RWPE1 (cell line): ENCODE data around the gene BABAM2.
A peak's percentile ranks its signal among the peaks of the same experiment; 100 is the strongest.

Source experiments
- CTCF ChIA-PET: fragments of 350-600 bp; sonication (Branson Sonifier 250); formaldehyde crosslinking; extraction: SDS; loops from one replicate; lab custom pipeline; 2021; lab: Yijun Ruan, JAX
- POLR2A ChIA-PET: fragments of 400-600 bp; formaldehyde crosslinking; extraction: SDS; loops from one replicate; lab custom pipeline; 2020; ENCODE audit warnings: antibody characterized with exemption; ENCODE audit not compliant: low non-redundant PET; lab: Yijun Ruan, JAX
- DNase-seq: peaks from one replicate; pipeline ENCODE4 v3.0.0; 2012; ENCODE audit warnings: low spot score
- H3K27ac ChIP-seq: fragments of 450-650 bp; 2 replicates; pipeline ENCODE4 v1.5.1; 2017
- CTCF ChIP-seq: fragments of 450-650 bp; conservative IDR thresholded peaks from 2 replicates; pipeline ENCODE4 v1.5.1; 2017; ENCODE audit warnings: low read depth, mild to moderate bottlenecking

BABAM2 gene

DNA sequence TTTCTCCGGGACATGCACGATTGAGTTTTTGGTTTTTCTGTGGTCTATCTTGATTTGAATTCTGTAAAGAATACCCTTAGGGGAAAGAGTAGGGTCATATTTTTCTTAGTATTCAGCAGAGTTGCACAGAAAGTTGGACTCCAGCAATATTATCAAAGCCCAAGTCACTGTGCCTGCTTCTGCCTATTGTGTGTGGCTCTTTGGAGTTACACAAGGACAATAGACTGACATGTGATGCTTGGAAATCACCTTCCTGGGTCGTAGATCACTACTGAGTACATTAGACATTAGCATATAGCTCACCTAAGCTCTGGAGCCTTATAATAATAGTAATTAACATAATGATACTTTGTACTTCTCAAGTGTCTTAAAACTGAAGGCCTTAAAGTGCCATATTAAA, 263.3 kb downstream of the BABAM2 start:
- ChIA-PET POLR2A (no interaction called here), CTCF (no interaction called here)
- no peak overlapping the region for H3K27ac ChIP-seq
- no peak for DNase-seq
- TF ChIP-seq CTCF: no peak

- ChIA-PET POLR2A (no interaction called here), CTCF (interaction anchor here (0.7 kb wide), 3 partner anchors 8 to 183 kb away, joined by 3 to 6 read pairs (median 4); no protein-coding TSS in a partner anchor)
- H3K27ac ChIP-seq: no peak overlapping the region
- TF ChIP-seq CTCF: no peak
- DNase-seq: no peak
These were observed 264.6 kb downstream of the BABAM2 start for GRCh38 chr2:28155086-28155485.

DNA sequence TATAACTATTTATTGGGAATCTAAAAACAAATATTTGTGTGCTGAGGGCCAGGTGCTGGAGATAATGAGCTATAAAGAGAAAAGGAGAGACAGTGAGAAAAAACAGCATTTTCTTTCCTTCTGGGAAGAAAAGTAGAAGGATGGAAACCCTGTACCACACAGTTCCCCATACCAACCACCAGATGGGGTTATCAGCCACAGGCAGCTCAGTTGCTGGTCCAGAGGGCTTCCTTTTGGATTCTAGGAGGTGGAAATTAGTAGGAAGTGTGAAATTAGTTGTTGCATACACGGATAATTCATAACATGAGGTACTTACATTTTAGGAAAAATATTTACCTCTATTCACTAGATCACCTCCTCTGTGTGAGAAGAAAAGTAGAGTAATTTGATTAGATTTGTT, 265.1 kb downstream of the BABAM2 start:
- POLR2A ChIA-PET: no interaction called here
- TF ChIP-seq CTCF: peak; percentile 31; the same call in 1 of the 2 replicates
- H3K27ac ChIP-seq: no peak overlapping the region
- CTCF ChIA-PET: interaction anchor here (0.7 kb wide), 2 partner anchors 93 to 184 kb away, joined by 3 to 4 read pairs; no protein-coding TSS in a partner anchor
- DNase-seq: no peak

GRCh38 chr2:28158791-28159190, 268.3 kb downstream of the BABAM2 start:
- TF ChIP-seq CTCF: no peak
- ChIA-PET POLR2A (no interaction called here), CTCF (no interaction called here)
- H3K27ac ChIP-seq: no peak overlapping the region
- no peak for DNase-seq

DNA sequence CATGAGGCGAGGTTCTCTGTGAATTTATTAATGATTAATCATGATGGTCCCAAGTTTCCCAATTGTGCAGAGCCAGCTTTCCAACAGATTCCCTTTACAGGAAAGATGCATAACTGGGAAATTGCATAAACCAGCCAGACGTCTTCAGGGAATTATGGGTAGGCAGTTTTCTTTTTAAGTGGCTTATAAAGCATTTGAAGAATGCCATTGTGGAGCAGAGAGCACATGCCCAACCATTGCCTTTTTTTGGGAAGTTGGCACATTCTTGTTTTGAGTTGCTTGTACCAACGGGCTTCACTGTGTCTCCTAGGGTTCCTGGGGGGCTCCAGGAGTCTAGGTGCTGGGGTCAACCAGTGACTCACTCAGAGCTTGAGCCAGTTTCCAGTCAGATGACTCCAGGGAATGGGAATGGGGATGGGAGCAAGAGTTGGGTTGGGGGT, 270.5 kb downstream of the BABAM2 start:
- ChIA-PET POLR2A (interaction anchor here (0.6 kb wide), 1 partner anchor 11 kb away, joined by 3 read pairs; no protein-coding TSS in a partner anchor), CTCF (no interaction called here)
- TF ChIP-seq CTCF: no peak
- peak; percentile 42 for DNase-seq
- H3K27ac ChIP-seq: peak overlapping the region; percentile 92

DNA sequence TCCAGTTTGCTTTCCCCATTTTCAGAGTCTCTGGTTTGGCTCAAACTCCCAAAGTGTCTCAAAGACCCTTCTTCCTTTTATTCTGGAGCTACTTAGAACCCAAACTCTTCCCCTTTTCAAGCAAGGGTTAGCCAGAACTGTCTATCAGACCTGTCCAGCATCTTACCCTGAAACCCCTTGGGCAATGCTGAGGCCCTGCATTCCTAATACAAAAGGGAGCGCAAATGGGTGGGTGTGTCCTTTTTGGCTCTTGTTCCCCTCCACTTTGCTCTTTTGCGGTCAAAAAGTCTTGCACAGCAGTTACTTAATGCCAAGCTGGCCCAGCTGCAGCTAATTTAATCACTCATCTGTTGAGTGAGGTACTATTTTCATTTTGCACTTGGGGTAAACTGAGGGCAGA, 270.9 kb downstream of the BABAM2 start:
- TF ChIP-seq CTCF: no peak
- POLR2A ChIA-PET: interaction anchor here (0.6 kb wide), 1 partner anchor 12 kb away, joined by 3 read pairs; no protein-coding TSS in a partner anchor
- peak; percentile 30 for DNase-seq
- CTCF ChIA-PET: no interaction called here
- H3K27ac ChIP-seq: peak overlapping the region; percentile 92
